ENCODE results near the gene DDA1.

The DDA1 gene

DNA sequence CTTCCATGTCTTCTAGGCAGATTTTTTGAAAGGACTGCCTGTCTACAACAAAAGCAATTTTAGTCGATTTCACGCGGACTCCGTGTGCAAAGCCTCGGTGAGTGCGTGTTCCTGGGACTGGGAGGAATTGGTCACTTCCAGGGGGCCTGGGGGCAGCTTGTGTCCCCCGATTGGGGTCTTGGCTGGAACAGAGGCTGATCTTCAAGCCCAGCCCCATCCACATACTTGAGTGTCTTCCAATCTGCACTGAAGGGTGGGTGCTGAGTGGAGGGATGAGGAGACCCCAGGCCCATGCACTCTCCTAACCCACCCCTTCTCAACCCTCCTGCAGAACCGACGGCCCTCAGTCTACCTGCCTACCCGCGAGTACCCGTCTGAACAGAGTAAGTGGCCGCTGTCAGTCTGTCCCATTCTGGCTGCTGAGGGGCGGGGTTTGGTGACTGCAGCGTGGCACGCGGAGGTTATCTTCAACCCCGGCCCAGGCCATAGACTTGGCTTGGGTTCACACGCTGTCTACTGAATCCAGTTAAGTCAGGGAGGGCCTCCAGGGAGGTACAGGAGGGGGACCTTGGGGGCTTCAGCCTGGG lies 4.7 kb downstream of the DDA1 start:
- DNase-seq (ENCODE audit: insufficient read length, low spot score) (peak; percentile 8), FAIRE-seq (no peak)
- TF ChIP-seq, protein P1, sequence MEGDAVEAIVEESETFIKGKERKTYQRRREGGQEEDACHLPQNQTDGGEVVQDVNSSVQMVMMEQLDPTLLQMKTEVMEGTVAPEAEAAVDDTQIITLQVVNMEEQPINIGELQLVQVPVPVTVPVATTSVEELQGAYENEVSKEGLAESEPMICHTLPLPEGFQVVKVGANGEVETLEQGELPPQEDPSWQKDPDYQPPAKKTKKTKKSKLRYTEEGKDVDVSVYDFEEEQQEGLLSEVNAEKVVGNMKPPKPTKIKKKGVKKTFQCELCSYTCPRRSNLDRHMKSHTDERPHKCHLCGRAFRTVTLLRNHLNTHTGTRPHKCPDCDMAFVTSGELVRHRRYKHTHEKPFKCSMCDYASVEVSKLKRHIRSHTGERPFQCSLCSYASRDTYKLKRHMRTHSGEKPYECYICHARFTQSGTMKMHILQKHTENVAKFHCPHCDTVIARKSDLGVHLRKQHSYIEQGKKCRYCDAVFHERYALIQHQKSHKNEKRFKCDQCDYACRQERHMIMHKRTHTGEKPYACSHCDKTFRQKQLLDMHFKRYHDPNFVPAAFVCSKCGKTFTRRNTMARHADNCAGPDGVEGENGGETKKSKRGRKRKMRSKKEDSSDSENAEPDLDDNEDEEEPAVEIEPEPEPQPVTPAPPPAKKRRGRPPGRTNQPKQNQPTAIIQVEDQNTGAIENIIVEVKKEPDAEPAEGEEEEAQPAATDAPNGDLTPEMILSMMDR (IDR thresholded peaks at IDR 0.05; ENCODE audit: insufficient read depth, missing control alignments): no peak

DNA sequence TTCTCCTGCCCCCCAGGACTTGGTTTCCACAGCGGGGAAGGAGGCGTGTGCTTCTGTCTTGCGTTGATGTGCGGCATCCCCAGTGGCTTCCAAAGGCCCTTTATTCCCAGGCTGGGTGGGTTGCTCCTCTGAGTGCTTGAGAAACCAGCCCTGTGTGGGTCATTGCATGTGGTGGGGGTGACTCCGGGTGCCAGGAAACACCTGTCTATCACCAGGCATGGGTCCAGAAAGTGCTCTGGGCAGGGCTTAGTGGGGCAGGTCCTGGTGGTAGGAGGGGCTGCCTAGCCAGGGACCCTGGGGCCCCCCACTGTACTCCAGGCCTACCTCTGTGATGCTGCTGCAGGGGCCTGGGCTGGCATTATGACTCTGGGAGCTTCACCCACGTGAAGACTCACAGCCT lies 9.6 kb downstream of the DDA1 start:
- FAIRE-seq (no peak), DNase-seq (ENCODE audit: insufficient read length, low spot score) (peak; percentile 12)
- TF ChIP-seq, protein P1 (IDR thresholded peaks at IDR 0.05; ENCODE audit: insufficient read depth, missing control alignments): no peak

DNA sequence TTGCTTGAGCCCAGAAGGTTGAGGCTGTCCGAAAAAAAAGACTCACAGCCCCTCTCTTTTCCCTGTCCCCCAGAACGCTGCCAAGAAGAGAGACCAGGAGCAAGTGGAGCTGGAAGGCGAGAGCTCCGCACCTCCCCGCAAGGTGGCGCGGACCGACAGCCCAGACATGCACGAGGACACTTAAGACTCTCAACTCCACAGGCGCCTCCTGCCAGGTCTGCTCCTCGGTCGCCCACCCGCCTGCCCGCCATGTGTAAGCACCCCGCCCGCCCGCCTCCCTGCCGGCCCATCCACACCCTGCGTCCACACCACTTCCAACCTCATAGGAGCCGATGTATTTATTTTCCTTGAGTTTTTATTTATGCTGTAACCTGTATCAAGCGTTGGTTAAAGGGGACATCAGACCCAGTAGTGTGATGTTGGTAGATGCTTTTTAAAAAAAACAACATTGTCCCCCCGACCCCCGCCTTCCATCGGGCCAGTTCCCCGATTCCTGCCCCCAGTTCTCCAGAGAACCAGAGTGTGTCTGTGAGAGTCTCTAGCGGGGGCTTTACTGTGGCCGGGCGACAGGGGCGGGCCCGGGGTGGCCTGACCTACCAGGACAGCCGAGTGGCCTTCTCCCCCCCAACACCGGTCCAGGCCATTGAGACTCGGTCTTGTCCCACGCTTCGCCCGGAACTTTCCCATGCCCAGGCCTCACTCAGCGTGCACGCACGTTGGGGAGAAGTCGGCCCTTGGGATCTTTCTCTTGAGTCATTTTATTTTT lies 10.3 kb downstream of the DDA1 start:
- TF ChIP-seq, protein P1 (IDR thresholded peaks at IDR 0.05; ENCODE audit: insufficient read depth, missing control alignments): no peak
- DNase-seq (ENCODE audit: insufficient read length, low spot score) (peak; percentile 3), FAIRE-seq (no peak)

DNA sequence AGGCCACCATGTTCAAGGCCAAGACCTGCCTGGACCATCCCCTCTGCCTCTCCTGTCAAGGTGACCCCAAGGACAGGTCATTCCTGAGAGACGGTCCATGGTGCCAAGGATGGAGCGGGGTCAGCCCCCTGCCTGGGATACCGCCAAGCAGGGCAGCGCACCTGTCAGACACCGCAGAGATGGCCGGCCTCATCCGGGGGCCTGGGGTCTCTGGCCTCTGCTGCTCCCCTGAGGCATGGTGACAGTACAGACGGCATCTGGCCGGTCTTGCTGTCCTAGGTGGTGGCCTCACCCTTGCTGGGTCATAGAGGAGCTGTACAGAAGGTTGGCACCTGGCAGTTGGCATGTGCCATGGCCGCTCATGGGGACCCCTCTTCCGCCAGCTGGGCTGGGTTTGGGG lies 11.1 kb downstream of the DDA1 start:
- TF ChIP-seq, protein P1 (IDR thresholded peaks at IDR 0.05; ENCODE audit: insufficient read depth, missing control alignments): no peak
- FAIRE-seq: no peak
- peak; percentile 9 for DNase-seq (ENCODE audit: insufficient read length, low spot score)

DNA sequence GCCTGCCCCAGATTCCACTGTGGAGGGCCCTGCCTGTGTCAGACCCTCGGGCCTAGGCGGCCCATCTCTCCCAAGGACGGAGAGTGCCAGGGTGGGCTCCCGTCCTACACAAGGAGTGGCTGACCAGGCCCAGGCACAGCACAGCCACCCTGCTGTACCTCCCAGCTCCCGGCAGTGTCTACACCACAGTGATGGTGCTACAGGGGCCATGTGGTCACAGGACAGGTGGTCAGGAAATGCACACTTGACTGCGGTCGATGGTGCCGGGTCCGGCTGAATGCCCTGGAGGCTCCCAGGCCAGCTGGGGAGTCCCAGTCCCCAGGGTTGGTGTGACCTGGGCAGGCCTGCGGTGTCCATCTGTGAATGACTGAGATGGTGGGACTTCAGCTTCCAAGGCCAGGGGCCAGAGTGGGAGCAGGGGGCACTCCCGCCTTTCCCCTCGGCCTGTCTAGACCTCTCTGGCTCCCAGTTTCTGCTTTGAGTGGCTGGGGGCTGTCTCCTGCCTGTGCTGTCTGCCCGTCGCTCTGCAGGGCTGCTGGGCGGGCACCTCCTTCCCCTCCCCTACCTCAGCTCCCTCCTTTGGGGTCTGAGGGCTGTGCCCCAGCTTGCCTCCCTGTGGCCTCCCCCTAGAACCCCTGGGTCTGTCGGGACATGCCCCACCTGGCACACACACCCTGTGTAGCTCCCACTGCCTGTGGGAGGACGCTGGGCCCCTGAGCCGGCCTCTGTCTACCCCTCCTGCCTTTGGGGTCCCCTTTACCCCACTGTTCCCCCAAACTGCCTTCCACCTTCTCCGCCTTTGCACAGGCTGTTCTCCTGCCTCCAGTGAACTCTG lies 12.5 kb downstream of the DDA1 start:
- FAIRE-seq (no peak), DNase-seq (ENCODE audit: insufficient read length, low spot score) (peak; percentile 18)
- TF ChIP-seq, protein P1 (IDR thresholded peaks at IDR 0.05; ENCODE audit: insufficient read depth, missing control alignments): no peak

DNA sequence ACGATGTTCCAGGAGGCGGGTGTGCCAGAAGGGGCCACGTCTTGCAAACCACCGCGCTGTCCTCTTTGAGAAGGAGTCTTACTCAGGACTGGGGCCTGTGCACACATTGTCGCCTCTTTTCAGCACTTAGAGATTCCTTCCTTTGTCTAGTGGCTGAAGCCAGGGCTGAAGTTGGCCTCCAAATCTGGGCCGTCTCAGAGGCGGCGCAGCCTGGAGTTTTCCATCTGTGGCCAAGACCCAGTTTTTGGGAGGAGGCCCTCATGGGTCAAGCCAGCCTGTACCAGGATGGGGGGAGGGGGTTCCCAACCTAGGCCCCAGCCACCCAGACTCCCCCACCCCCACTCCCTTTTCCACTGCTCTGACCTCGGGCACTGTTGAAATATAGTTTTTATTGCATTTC lies 13.5 kb downstream of the DDA1 start:
- FAIRE-seq (no peak), DNase-seq (ENCODE audit: insufficient read length, low spot score) (peak; percentile 19)

More for the DNA sequence above, 13.5 kb downstream of the DDA1 start:
- TF ChIP-seq, protein P1 (IDR thresholded peaks at IDR 0.05; ENCODE audit: insufficient read depth, missing control alignments): no peak

Data from D721Med (cell line).